HG03045 (cell line): ENCODE measurements around the gene APCDD1.

Experiments
- ATAC-seq: cut with Tn5 transposase; IDR thresholded peaks from one replicate; pipeline ENCODE4 v1.9.1; 2021; ENCODE audit warnings: mild to moderate bottlenecking, moderate library complexity; ENCODE audit not compliant: unreplicated experiment

The APCDD1 gene

GRCh38 chr18:10430677-10431076, 23.8 kb upstream of the APCDD1 start:
- no peak for ATAC-seq

GRCh38 chr18:10431680-10432079, 22.8 kb upstream of the APCDD1 start:
- ATAC-seq = no peak

- ATAC-seq = no peak
These were observed 21.7 kb upstream of the APCDD1 start for GRCh38 chr18:10432781-10433180.

- ATAC-seq = no peak
These were observed 18.3 kb upstream of the APCDD1 start for GRCh38 chr18:10436160-10436559.

- ATAC-seq = no peak
These were observed 16.6 kb upstream of the APCDD1 start for GRCh38 chr18:10437837-10438236.

GRCh38 chr18:10439898-10440297, 14.5 kb upstream of the APCDD1 start:
- ATAC-seq = no peak

GRCh38 chr18:10440884-10441283, 13.6 kb upstream of the APCDD1 start:
- no peak for ATAC-seq

GRCh38 chr18:10441472-10441871, 13.0 kb upstream of the APCDD1 start:
- ATAC-seq = no peak

- no peak for ATAC-seq
These were observed 11.9 kb upstream of the APCDD1 start for GRCh38 chr18:10442551-10442971.

GRCh38 chr18:10443001-10443400, 11.4 kb upstream of the APCDD1 start:
- no peak for ATAC-seq

GRCh38 chr18:10444314-10445006, 10.0 kb upstream of the APCDD1 start:
- no peak for ATAC-seq

GRCh38 chr18:10449396-10449795, 5.0 kb upstream of the APCDD1 start:
- no peak for ATAC-seq

- ATAC-seq = no peak
These were observed 3.4 kb upstream of the APCDD1 start for GRCh38 chr18:10450986-10451385.

GRCh38 chr18:10453261-10453805, 1.1 kb upstream of the APCDD1 start:
- ATAC-seq = no peak

- ATAC-seq = no peak
These were observed 484 bp downstream of the APCDD1 start for GRCh38 chr18:10454681-10455557.

GRCh38 chr18:10455726-10456453, 1.5 kb downstream of the APCDD1 start:
- ATAC-seq = no peak

GRCh38 chr18:10456718-10457117, 2.3 kb downstream of the APCDD1 start:
- ATAC-seq = no peak

GRCh38 chr18:10457128-10457527, 2.7 kb downstream of the APCDD1 start:
- no peak for ATAC-seq

- ATAC-seq = no peak
These were observed 3.3 kb downstream of the APCDD1 start for GRCh38 chr18:10457767-10458166.

GRCh38 chr18:10458691-10459090, 4.3 kb downstream of the APCDD1 start:
- ATAC-seq = no peak

- no peak for ATAC-seq
These were observed 5.2 kb downstream of the APCDD1 start for GRCh38 chr18:10459587-10459986.
